Cardiac fibroblast (primary cell): Measurements from ENCODE around the gene CDC42EP5.

ENCODE experiments used
- DNase-seq, 2 donors: peaks; one replicate each; pipeline versions ENCODE4 v3.0.0 to v3.0.0-alpha.2; 2010; ENCODE audit warnings: low read depth in 2 of 2
- H3K4me3 ChIP-seq, 2 donors: replicated peaks in 1 of 2; 1 replicate in 1 of 2; 2 replicates in 1 of 2; pipeline ENCODE4 v1.5.1; 2011; ENCODE audit warnings: low read depth in 2 of 2, low read length in 2 of 2, mild to moderate bottlenecking in 2 of 2, moderate library complexity in 1 of 2
- TF ChIP-seq, protein P1 (sequence below): IDR thresholded peaks from one replicate; pipeline ENCODE4 v1.5.1; 2011; ENCODE audit warnings: low read depth, mild to moderate bottlenecking, low read length, inconsistent platforms

CDC42EP5 gene

GRCh38 chr19:54427586-54427985 is 45.5 kb downstream of the CDC42EP5 start:
- no peak for DNase-seq
- H3K4me3 ChIP-seq, result no peak overlapping the region
- TF ChIP-seq, protein P1, sequence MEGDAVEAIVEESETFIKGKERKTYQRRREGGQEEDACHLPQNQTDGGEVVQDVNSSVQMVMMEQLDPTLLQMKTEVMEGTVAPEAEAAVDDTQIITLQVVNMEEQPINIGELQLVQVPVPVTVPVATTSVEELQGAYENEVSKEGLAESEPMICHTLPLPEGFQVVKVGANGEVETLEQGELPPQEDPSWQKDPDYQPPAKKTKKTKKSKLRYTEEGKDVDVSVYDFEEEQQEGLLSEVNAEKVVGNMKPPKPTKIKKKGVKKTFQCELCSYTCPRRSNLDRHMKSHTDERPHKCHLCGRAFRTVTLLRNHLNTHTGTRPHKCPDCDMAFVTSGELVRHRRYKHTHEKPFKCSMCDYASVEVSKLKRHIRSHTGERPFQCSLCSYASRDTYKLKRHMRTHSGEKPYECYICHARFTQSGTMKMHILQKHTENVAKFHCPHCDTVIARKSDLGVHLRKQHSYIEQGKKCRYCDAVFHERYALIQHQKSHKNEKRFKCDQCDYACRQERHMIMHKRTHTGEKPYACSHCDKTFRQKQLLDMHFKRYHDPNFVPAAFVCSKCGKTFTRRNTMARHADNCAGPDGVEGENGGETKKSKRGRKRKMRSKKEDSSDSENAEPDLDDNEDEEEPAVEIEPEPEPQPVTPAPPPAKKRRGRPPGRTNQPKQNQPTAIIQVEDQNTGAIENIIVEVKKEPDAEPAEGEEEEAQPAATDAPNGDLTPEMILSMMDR, result no peak

DNA sequence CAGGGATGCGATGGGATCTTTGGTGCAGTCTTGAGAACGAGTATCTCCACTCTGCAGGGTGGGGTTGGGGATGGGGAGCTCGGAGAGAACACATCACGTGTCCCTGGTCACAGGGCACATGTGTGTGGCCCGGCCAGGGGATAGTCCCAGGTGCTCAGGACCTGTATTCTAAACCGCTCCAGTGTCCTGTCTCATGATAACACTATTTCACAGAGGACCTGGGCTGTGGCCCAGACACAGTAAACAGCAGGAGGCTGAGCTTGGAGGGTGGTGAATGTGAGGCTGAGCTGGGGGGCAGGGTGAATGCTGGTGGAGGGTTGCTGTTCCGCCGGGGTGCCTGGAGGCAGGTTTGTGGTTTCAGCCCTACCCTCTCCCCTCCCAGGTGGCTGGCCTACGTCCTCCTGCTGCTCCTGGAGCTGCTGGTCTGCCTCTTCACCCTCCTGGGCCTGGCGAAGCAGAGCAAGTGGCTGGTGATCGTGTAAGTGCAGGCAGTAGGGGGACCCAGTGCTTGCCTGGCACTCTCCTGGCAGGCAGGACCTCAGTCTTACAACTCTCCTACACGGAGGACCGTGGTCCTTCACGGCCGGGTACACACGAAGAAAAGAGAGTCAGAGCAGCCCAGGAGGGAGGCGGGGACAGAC is 46.7 kb downstream of the CDC42EP5 start:
- TF ChIP-seq, protein P1, result no peak
- no peak overlapping the region for H3K4me3 ChIP-seq
- DNase-seq, result no peak

DNA sequence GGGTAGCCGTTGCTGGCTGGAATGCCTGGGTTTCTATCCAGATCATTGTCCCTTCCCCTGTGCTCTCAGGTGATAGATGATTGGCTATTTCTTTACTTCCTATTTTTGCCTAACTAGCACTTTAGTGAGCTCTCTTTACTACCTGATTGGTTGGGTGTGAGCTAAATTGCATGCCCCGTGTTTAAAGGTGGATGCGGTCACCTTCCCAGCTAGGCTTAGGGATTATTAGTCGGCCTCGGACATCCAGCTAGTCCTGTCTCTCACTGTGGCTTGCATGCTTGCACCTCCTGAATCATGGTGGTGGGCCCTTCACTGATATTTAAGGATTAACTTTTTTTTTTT is 47.7 kb downstream of the CDC42EP5 start:
- no peak for DNase-seq
- no peak overlapping the region for H3K4me3 ChIP-seq
- TF ChIP-seq, protein P1, result no peak

- no peak overlapping the region for H3K4me3 ChIP-seq
- DNase-seq, result no peak
- TF ChIP-seq, protein P1, result no peak
These were observed 48.3 kb downstream of the CDC42EP5 start for GRCh38 chr19:54424660-54425381.

DNA sequence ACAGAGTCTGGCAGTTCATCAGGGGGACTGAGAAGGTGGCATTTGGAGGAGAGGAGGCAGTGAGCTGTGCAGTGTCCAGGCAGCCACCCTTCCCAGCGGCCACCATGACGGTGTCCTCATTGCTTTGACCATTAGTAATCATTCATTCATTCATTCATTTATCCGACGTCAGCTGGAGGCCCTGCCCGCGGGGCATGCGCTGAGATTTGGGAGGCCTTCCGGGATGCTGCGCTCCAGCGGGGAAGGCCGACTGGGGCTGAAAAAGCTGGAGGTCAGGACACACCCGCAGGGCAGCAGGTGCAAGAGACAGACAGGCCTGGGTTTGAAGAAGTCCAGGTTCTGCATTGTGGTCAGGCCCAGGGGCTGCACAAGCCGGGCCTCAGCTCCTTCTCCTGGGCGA is 48.9 kb downstream of the CDC42EP5 start:
- DNase-seq, result no peak
- no peak overlapping the region for H3K4me3 ChIP-seq
- TF ChIP-seq, protein P1, result no peak

- DNase-seq, result no peak
- no peak overlapping the region for H3K4me3 ChIP-seq
- TF ChIP-seq, protein P1, result no peak
These were observed 51.0 kb downstream of the CDC42EP5 start for GRCh38 chr19:54422136-54422535.
